ENCODE results near the gene DMKN. TPM values are rescaled to one million over a fixed set of nuclear protein-coding genes. Genes with fewer than 3 reads are reported as not detected.

DMKN gene
- total and polyA plus RNA-seq, 12 donors, result 2.0 to 32.2 (median 8.0) TPM

DNA sequence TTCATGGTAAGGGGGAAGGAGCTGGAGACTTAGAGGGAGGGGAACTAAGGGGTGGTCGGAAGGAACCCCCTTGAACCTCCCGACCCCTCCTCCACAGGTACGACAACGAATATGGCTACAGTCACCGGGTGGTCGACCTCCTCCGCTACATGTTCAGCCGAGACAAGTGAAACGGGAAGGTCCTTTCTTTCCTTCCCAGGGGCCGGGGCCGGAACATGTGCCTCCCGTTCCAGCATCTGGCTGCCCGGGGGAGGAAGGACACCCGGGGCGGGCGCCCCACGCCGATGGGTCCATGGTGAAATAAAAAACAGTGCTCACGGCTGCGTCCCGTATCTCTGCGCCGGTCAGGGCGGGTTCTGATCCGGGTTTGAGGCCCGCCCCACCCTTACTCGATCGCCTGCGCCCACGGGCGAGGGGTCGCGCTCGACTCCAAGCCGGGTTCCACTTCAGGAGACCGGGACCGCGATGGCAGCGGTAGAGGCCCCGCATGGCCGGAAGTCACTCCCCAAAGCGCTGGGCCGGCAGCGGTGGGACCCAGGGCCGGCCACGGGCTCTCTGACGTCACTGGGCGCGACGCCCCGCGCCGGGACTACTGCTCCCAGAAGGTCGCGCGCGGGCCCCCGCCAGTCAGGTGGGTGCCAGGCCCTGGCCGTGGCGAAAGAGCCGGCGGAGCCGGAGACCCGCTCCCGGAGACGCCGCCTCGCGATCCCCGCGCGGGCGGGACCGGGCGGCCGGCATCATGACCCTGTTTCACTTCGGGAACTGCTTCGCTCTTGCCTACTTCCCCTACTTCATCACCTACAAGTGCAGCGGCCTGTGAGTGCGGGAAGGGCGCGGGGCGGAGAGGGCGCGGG lies 31.8 kb upstream of the DMKN start, which contains the start of gene TMEM147:
Gene TMEM147 (plus strand): TSS at position 626 of the 854 bp plus-strand sequence. CDS start 114 bp downstream, at position 740.
- Histone ChIP-seq H3K4me1 (peaks cover 0 to 24% (median 21%) of the 10 kb centered on the region in 9 donors), H3K27me3 (no peaks in the 10 kb centered on the region), H3K36me3 (peaks cover 0 to 20% (median 0%) of the 10 kb centered on the region in 9 donors), H3K4me3 (peak within 1 kb of the TSS; percentile 53 to 97 (median 88)), H3K27ac (peak within 1 kb of the TSS in 9 of 10 donors; percentile 61 to 94 (median 83)), H3K9me3 (no peaks in the 10 kb centered on the region)
- 0 to 1% methylated on average over 78 to 85 of the region's 85 CpGs for WGBS, 2 donors
- DNase-seq (peak; percentile 93 to 95), ATAC-seq (peak; percentile 97 to 99 (median 99))
- intact Hi-C loops (cut with DNase I), result loop anchor here in 7 of 10 donors (2.0 to 10.0 kb wide), 7 partner anchors 67 to 390 kb away; partner anchors contain the start of genes KMT2B (in 4 of the 7), ETV2 (in 3 of the 7), COX6B1 (in 1 of the 7) and HAUS5 (in 1 of the 7)
- TF ChIP-seq CTCF (IDR thresholded peaks at IDR 0.05), result no peak

DNA sequence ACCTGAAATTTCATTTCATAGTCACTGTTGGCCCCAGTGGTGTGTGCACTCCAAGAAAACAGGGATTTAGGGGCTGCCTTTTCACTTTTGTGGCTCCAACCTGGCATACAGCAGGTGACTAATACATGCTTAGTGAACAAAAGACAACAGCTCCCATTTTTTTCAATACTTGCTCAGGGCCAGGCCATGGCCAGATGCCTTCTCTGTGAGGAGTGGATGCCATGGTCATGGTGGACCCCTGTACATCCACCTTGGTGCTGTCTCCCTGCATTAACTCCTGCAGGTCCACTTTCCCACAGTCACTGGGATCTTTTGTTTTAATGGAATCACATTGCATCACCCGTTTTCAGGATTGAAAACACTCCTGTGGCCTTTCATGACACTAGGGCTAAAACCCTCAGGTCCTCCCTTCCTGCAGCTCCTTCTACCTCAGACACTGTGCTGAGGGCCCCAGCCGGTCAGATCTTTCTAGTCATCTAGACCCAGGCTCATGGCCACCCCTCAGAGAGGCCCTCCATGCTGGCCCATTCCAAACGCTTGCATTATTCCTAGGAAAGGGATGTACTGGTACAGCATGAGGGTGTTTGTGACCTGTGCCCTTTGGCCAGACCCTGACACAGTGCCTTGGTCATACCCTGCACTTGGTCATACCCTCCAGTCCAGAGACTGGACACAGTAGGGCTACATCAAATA lies 30.8 kb upstream of the DMKN start:
- peak overlapping the region in 9 of 10 donors; percentile 75 to 97 (median 90) for H3K4me3 ChIP-seq
- intact Hi-C loops (cut with DNase I), result loop anchor here in 5 of 10 donors (2.0 to 10.0 kb wide), 4 partner anchors 101 to 391 kb away; partner anchors contain the start of genes KMT2B (in 3 of the 5), COX6B1 (in 1 of the 5), ETV2 (in 1 of the 5) and LRFN3 (in 1 of the 5)
- H3K4me1 ChIP-seq, result peaks cover 0 to 24% (median 21%) of the 10 kb centered on the region in 9 donors
- no peak for ATAC-seq
- H3K9me3 ChIP-seq, result no peaks in the 10 kb centered on the region
- H3K36me3 ChIP-seq, result peaks cover 0 to 20% (median 0%) of the 10 kb centered on the region in 9 donors
- no peak for DNase-seq
- no peak for TF ChIP-seq CTCF (IDR thresholded peaks at IDR 0.05)
- no peaks in the 10 kb centered on the region for H3K27me3 ChIP-seq
- peak overlapping the region in 5 of 10 donors; percentile 80 to 94 (median 83) for H3K27ac ChIP-seq
- WGBS, 2 donors, result 81 to 89% methylated on average over 3 of the region's 3 CpGs

DNA sequence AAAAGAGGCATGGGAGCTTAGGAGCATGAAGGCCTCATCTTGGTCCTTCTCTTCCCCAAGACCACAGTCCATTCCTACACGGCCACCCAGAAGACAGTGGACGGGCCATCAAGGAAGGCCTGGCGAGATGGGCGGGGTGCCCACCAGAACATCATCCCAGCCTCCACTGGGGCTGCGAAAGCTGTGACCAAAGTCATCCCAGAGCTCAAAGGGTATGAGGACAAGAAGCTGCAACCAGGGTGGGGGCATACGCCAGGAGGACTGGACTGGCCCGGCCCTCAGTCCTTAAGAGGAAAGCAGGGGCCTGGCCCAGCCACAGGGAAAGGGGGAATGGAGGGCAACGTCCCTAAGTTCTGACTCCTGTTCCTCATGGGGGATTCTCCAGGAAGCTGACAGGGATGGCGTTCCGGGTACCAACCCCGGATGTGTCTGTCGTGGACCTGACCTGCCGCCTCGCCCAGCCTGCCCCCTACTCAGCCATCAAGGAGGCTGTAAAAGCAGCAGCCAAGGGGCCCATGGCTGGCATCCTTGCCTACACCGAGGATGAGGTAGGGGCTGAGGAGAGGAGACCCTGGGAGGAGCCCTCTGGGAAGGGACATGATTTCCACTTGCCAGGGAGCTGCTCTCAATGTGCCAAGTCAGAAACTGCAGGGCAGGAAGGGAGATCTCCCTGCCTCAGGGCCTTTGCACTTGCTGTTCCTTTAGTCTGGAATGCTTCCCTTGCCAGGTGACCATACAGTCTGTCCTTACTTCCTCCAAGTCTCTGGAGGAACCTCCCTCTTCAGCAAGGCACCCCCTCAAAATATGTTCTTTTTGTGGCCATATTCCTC lies 30.0 kb upstream of the DMKN start:
- WGBS, 2 donors, result 96 to 97% methylated on average over 15 of the region's 15 CpGs
- H3K27me3 ChIP-seq, result no peaks in the 10 kb centered on the region
- no peak overlapping the region for H3K27ac ChIP-seq
- no peak for TF ChIP-seq CTCF (IDR thresholded peaks at IDR 0.05)
- H3K9me3 ChIP-seq, result no peaks in the 10 kb centered on the region
- intact Hi-C loops (cut with DNase I), result loop anchor here in 5 of 10 donors (2.0 to 10.0 kb wide), 4 partner anchors 101 to 391 kb away; partner anchors contain the start of genes KMT2B (in 3 of the 5), COX6B1 (in 1 of the 5), ETV2 (in 1 of the 5) and LRFN3 (in 1 of the 5)
- ATAC-seq (no peak), DNase-seq (no peak)
- H3K4me3 ChIP-seq, result no peak overlapping the region
- H3K4me1 ChIP-seq, result peaks cover 0 to 24% (median 21%) of the 10 kb centered on the region in 9 donors
- peaks cover 0 to 20% (median 0%) of the 10 kb centered on the region in 9 donors for H3K36me3 ChIP-seq

All from heart right ventricle (tissue), 16 donors.